Transverse colon (tissue), 4 donors: ENCODE results near the gene DYDC2.

Source experiments
- POLR2A ChIP-seq: fragments of 450-650 bp; IDR thresholded peaks from one replicate; pipeline ENCODE4 v1.6.1; 2016; ENCODE audit warnings: antibody characterized with exemption, mild to moderate bottlenecking, moderate library complexity
- POLR2AphosphoS5 ChIP-seq, 3 donors: sonication (generic); formaldehyde crosslinking; IDR thresholded peaks; one replicate each; pipeline ENCODE4 v1.6.1; 2016; ENCODE audit warnings: antibody characterized with exemption in 3 of 3
- TF ChIP-seq, protein P1 (sequence below), 5 experiments: fragments of 200-600 bp in 3 of 5; fragments of 450-650 bp in 2 of 5; sonication (generic) in 3 of 5; IDR thresholded peaks; 1 replicate in 2 of 5; 2 replicates in 3 of 5; pipeline ENCODE4 v1.5.1; 2016 to 2017; ENCODE audit warnings: antibody characterized with exemption in 5 of 5, inconsistent platforms in 3 of 5, mild to moderate bottlenecking in 2 of 5, moderate library complexity in 1 of 5

DNA sequence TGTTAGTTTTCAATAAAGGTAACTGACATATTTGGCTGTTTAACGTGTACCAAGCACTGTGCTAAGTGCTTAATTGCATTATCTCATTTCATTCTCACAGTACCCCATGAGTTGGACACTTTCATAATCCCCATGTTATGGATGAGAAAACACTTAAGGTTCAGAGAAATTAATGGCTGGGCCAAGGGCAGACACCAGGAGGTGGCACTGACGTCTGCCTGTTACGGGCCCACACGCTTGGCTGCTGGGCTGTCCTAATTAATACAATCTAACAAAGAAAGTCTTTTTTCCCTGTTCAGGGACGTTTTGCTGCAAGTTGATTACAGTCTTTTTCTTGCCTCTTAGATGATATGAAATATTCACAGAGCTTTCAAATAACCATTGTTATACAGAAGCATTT is 16.1 kb downstream of the DYDC2 start:
- no peak for TF ChIP-seq POLR2AphosphoS5 (IDR thresholded peaks at IDR 0.05)
- TF ChIP-seq, protein P1, sequence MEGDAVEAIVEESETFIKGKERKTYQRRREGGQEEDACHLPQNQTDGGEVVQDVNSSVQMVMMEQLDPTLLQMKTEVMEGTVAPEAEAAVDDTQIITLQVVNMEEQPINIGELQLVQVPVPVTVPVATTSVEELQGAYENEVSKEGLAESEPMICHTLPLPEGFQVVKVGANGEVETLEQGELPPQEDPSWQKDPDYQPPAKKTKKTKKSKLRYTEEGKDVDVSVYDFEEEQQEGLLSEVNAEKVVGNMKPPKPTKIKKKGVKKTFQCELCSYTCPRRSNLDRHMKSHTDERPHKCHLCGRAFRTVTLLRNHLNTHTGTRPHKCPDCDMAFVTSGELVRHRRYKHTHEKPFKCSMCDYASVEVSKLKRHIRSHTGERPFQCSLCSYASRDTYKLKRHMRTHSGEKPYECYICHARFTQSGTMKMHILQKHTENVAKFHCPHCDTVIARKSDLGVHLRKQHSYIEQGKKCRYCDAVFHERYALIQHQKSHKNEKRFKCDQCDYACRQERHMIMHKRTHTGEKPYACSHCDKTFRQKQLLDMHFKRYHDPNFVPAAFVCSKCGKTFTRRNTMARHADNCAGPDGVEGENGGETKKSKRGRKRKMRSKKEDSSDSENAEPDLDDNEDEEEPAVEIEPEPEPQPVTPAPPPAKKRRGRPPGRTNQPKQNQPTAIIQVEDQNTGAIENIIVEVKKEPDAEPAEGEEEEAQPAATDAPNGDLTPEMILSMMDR (IDR thresholded peaks at IDR 0.05) = no peak
- TF ChIP-seq POLR2A = no peak
